ENCODE results near the gene BHLHE23. TPM values are rescaled to one million over a fixed set of nuclear protein-coding genes. Genes with fewer than 3 reads are reported as not detected.

BHLHE23 gene
- total RNA-seq, 6 donors from 2014 or later: not detected

DNA sequence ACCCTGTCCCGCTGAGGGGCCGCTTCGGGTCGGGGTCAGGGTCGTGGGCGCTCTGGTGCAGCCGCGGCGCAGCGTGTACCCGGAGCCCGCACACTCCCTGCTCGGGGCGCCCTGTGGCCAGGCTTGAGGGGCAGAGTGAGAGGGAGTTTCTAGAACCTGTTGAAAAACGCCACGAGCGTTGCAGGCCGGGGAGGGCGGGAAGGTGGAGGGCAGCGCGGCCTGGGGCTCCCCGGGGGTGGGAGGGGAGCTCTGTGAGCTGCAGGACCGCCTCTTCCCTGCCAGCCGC lies 539 bp upstream of the BHLHE23 start:
- peaks cover 0 to 64% (median 44%) of the 10 kb centered on the region in 4 donors for H3K27me3 ChIP-seq
- no peaks in the 10 kb centered on the region for H3K36me3 ChIP-seq
- H3K9me3 ChIP-seq: no peaks in the 10 kb centered on the region
- peaks cover 14 to 47% (median 20%) of the 10 kb centered on the region in 4 donors for H3K4me1 ChIP-seq
- no peak for TF ChIP-seq POLR2A (IDR thresholded peaks at IDR 0.05)
- TF ChIP-seq, protein P1, sequence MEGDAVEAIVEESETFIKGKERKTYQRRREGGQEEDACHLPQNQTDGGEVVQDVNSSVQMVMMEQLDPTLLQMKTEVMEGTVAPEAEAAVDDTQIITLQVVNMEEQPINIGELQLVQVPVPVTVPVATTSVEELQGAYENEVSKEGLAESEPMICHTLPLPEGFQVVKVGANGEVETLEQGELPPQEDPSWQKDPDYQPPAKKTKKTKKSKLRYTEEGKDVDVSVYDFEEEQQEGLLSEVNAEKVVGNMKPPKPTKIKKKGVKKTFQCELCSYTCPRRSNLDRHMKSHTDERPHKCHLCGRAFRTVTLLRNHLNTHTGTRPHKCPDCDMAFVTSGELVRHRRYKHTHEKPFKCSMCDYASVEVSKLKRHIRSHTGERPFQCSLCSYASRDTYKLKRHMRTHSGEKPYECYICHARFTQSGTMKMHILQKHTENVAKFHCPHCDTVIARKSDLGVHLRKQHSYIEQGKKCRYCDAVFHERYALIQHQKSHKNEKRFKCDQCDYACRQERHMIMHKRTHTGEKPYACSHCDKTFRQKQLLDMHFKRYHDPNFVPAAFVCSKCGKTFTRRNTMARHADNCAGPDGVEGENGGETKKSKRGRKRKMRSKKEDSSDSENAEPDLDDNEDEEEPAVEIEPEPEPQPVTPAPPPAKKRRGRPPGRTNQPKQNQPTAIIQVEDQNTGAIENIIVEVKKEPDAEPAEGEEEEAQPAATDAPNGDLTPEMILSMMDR (IDR thresholded peaks at IDR 0.05): no peak
- TF ChIP-seq POLR2AphosphoS5 (IDR thresholded peaks at IDR 0.05): no peak
- TF ChIP-seq EP300 (IDR thresholded peaks at IDR 0.05): no peak
- WGBS, 2 donors: 2 to 21% methylated on average over 2 to 11 of the region's 24 CpGs
- ATAC-seq (ENCODE audit: low FRiP score in 2 of 2) (no peak), DNase-seq (peak in 1 of 2 donors; percentile 81)
- no peak overlapping the region for H3K4me3 ChIP-seq
- H3K27ac ChIP-seq: no peak overlapping the region

DNA sequence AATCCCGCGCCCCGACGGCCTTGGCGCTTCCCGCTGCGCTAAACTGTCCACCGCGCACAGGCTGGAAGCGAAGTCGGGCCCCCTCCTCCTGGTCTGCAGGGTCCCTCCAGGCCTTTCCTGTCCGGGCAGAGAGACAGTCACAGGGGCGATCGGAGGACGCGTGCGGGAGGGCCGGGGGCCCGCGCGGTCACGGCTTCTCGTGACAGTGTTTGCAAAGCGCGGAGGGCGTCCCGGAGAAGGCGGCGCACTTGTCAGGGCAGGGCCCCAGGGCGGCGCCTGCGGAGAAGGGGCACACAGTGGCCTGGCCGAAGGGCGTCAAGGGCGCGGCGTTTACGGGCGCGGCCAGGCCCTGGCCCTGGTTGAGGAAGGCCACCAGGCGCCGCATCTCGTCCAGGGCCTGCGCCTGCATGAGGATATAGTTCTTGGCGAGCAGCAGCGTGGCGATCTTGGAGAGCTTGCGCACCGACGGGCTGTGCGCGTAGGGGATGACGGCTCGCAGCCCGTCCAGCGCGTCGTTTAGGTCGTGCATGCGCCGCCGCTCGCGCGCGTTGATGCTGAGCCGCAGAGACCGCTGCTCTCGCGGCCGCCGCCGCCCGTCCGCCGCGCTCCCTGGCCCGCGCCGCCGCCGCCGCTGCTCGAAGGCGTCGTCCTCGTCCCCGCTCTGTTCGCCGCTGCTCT lies 763 bp downstream of the BHLHE23 start:
- 3 to 4% methylated on average over 6 to 17 of the region's 90 CpGs for WGBS, 2 donors
- Histone ChIP-seq H3K4me1 (peaks cover 14 to 47% (median 20%) of the 10 kb centered on the region in 4 donors), H3K4me3 (peak overlapping the region in 1 of 4 donors; percentile 15), H3K27ac (no peak overlapping the region), H3K36me3 (no peaks in the 10 kb centered on the region), H3K9me3 (no peaks in the 10 kb centered on the region), H3K27me3 (peaks cover 0 to 64% (median 44%) of the 10 kb centered on the region in 4 donors)
- ATAC-seq (ENCODE audit: low FRiP score in 2 of 2) (no peak), DNase-seq (peak in 1 of 2 donors; percentile 82)
- TF ChIP-seq POLR2AphosphoS5 (IDR thresholded peaks at IDR 0.05) (no peak), EP300 (IDR thresholded peaks at IDR 0.05) (no peak), POLR2A (IDR thresholded peaks at IDR 0.05) (no peak)
- TF ChIP-seq, protein P1 (IDR thresholded peaks at IDR 0.05): no peak

DNA sequence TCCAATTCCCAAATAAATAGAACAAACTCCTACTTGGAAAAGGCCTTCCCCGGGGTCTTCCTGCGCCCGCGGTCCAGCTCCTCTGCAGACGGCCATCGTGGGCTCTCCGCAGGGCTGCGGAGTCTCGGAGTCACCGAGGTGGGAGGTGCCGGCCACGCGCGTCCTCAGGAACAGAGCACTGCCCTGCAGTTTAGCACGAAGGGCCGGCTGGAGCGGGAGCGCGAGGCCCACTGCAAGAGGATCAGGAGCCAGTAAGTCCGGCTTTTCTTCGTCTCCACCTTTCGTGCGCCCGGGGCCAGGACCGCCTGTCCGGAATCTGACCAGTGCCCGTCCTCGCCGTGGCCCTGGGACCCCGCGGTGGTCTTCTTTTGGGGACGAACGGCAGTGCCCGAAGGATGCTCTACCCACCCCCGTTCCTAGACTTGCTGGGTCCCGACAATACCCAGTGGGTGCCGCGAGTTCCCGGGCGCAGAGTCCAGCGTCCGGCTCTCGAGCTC lies 1.4 kb downstream of the BHLHE23 start:
- 2 to 3% methylated on average over 7 to 18 of the region's 43 CpGs for WGBS, 2 donors
- no peak for ATAC-seq (ENCODE audit: low FRiP score in 2 of 2)
- Histone ChIP-seq H3K4me1 (peaks cover 14 to 47% (median 20%) of the 10 kb centered on the region in 4 donors), H3K9me3 (no peaks in the 10 kb centered on the region), H3K4me3 (no peak overlapping the region), H3K36me3 (no peaks in the 10 kb centered on the region), H3K27ac (no peak overlapping the region), H3K27me3 (peaks cover 0 to 64% (median 44%) of the 10 kb centered on the region in 4 donors)
- DNase-seq: no peak
- TF ChIP-seq, protein P1 (IDR thresholded peaks at IDR 0.05): no peak
- no peak for TF ChIP-seq EP300 (IDR thresholded peaks at IDR 0.05)
- TF ChIP-seq POLR2A (IDR thresholded peaks at IDR 0.05): no peak
- no peak for TF ChIP-seq POLR2AphosphoS5 (IDR thresholded peaks at IDR 0.05)

DNA sequence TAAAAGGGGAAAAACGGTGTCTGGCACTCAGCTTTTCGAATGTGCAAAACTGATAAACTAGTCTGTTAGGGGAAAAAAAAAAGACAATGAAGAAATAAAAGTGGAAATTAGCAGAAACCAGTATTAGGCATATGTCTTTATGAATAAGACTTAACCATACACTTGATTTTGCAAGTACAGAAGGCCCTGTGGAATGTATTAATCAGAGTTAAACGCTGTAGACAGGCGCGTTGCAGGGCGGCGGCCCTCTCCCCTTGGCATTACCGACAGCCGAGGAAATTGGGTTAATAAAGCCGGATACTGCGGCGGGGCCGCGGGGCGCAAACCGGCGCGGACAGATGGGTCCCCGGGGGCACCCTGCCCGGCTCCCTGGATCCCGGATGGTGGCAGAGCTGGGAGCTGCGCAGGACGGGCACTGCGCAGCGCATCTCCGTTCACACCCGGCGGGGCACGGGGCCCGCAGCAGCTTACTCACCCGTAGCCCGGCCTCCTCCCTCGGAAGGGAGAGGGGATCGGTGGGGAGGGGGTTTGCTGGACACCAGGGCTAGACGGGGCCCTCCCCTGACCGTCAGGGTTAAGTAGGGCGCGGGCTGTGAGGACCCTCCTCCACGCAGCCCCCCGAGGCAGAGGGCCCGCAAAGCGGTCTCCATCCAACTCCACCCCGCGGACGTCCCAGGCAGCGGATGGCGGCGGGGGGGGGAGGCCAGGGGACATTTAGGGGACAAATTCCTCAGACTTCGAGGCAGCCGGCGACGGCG lies 2.0 kb downstream of the BHLHE23 start:
- TF ChIP-seq, protein P1 (IDR thresholded peaks at IDR 0.05): no peak
- TF ChIP-seq EP300 (IDR thresholded peaks at IDR 0.05) (no peak), POLR2A (IDR thresholded peaks at IDR 0.05) (no peak), POLR2AphosphoS5 (IDR thresholded peaks at IDR 0.05) (no peak)
- Histone ChIP-seq H3K9me3 (no peaks in the 10 kb centered on the region), H3K36me3 (no peaks in the 10 kb centered on the region), H3K27me3 (peaks cover 0 to 59% (median 42%) of the 10 kb centered on the region in 4 donors), H3K27ac (no peak overlapping the region), H3K4me1 (peaks cover 14 to 47% (median 19%) of the 10 kb centered on the region in 4 donors), H3K4me3 (no peak overlapping the region)
- WGBS, 2 donors: 5% methylated on average over 34 to 38 of the region's 53 CpGs
- DNase-seq: no peak
- no peak for ATAC-seq (ENCODE audit: low FRiP score in 2 of 2)
